Calu3 (cell line): ENCODE results near the gene EEIG2. TPM values are rescaled to one million over a fixed set of nuclear protein-coding genes. Genes with fewer than 3 reads are reported as not detected.

Source experiments
- BruUV-seq: library from RNA; stranded (reverse); fragments of 400-500 nt; replicated peaks from 2 replicates; lab custom pipeline; 2021; lab: Mats Ljungman, UMichigan
- CTCF ChIA-PET: fragments of 300-600 bp; sonication (Branson Sonifier 250); formaldehyde crosslinking; loops from one replicate; lab custom pipeline; 2022; ENCODE audit warnings: antibody characterized with exemption; lab: Charles Lee
- DNase-seq: peaks from one replicate; pipeline ENCODE4 v3.0.0; 2022
- H3K27ac Mint-ChIP-seq: one replicate; pipeline ENCODE4 v1.8.0; 2022; ENCODE audit warnings: mixed read lengths; ENCODE audit not compliant: unreplicated experiment
- H3K27me3 Mint-ChIP-seq: one replicate; pipeline ENCODE4 v1.8.0; 2022; ENCODE audit warnings: mixed read lengths; ENCODE audit not compliant: unreplicated experiment
- H3K36me3 Mint-ChIP-seq: one replicate; pipeline ENCODE4 v1.8.0; 2022; ENCODE audit warnings: mild to moderate bottlenecking, moderate library complexity, mixed read lengths; ENCODE audit not compliant: insufficient read depth, unreplicated experiment
- H3K4me1 Mint-ChIP-seq: one replicate; pipeline ENCODE4 v1.8.0; 2022; ENCODE audit warnings: mild to moderate bottlenecking, low read depth, mixed read lengths; ENCODE audit not compliant: unreplicated experiment
- H3K4me3 Mint-ChIP-seq: one replicate; pipeline ENCODE4 v1.8.0; 2022; ENCODE audit warnings: mild to moderate bottlenecking, low read depth, moderate library complexity, mixed read lengths; ENCODE audit not compliant: unreplicated experiment
- H3K9me3 Mint-ChIP-seq: one replicate; pipeline ENCODE4 v1.8.0; 2022; ENCODE audit warnings: low read depth, mixed read lengths; ENCODE audit not compliant: unreplicated experiment
- CTCF ChIP-seq: fragments of 200-600 bp; IDR thresholded peaks from one replicate; pipeline ENCODE4 v1.8.0; 2022; ENCODE audit warnings: antibody characterized with exemption; ENCODE audit not compliant: unreplicated experiment
- intact Hi-C: fragments of 100-400 bp; cut with micrococcal nuclease; formaldehyde crosslinking; loops from one replicate; pipeline ENCODE4 v1.10.0; 2022; ENCODE audit not compliant: unreplicated experiment
- total RNA-seq: library from RNA; stranded (reverse); gene quantifications from 2 replicates; pipeline ENCODE4 v1.2.3, GENCODE V29; 2022

The EEIG2 gene
- total RNA-seq, 1 experiment from 2014 or later, result 13.6 TPM

GRCh38 chr1:108597041-108597440, 37.1 kb downstream of the EEIG2 start:
- no peak for DNase-seq
- intact Hi-C loops, result loop anchor here (10.0 kb wide), 1 partner anchor 48 kb away; no protein-coding TSS in a partner anchor
- Mint-ChIP-seq H3K36me3 (no peaks in the 10 kb centered on the region), H3K4me1 (peaks cover 24% of the 10 kb centered on the region), H3K4me3 (no peak overlapping the region), H3K9me3 (no peaks in the 10 kb centered on the region), H3K27ac (no peak overlapping the region), H3K27me3 (no peaks in the 10 kb centered on the region)
- no peak for TF ChIP-seq CTCF
- CTCF ChIA-PET, result interaction anchor here (0.6 kb wide), 1 partner anchor 38 kb away, joined by 3 read pairs; no protein-coding TSS in a partner anchor
- BruUV-seq, result no TSS peak

GRCh38 chr1:108598340-108598739, 38.4 kb downstream of the EEIG2 start:
- Mint-ChIP-seq H3K4me1 (peaks cover 18% of the 10 kb centered on the region), H3K27ac (no peak overlapping the region), H3K36me3 (no peaks in the 10 kb centered on the region), H3K9me3 (no peaks in the 10 kb centered on the region), H3K4me3 (no peak overlapping the region), H3K27me3 (no peaks in the 10 kb centered on the region)
- intact Hi-C loops, result loop anchor here (10.0 kb wide), 1 partner anchor 46 kb away; no protein-coding TSS in a partner anchor
- no TSS peak for BruUV-seq
- CTCF ChIA-PET, result interaction anchor here (0.6 kb wide), 1 partner anchor 68 kb away, joined by 3 read pairs; no protein-coding TSS in a partner anchor
- no peak for DNase-seq
- TF ChIP-seq CTCF, result no peak

GRCh38 chr1:108600504-108600903, 40.6 kb downstream of the EEIG2 start:
- intact Hi-C loops, result no loop called here
- Mint-ChIP-seq H3K27ac (no peak overlapping the region), H3K36me3 (no peaks in the 10 kb centered on the region), H3K27me3 (no peaks in the 10 kb centered on the region), H3K4me1 (peaks cover 8% of the 10 kb centered on the region), H3K4me3 (no peak overlapping the region), H3K9me3 (no peaks in the 10 kb centered on the region)
- TF ChIP-seq CTCF, result no peak
- DNase-seq, result no peak
- BruUV-seq, result no TSS peak
- CTCF ChIA-PET, result no interaction called here

DNA sequence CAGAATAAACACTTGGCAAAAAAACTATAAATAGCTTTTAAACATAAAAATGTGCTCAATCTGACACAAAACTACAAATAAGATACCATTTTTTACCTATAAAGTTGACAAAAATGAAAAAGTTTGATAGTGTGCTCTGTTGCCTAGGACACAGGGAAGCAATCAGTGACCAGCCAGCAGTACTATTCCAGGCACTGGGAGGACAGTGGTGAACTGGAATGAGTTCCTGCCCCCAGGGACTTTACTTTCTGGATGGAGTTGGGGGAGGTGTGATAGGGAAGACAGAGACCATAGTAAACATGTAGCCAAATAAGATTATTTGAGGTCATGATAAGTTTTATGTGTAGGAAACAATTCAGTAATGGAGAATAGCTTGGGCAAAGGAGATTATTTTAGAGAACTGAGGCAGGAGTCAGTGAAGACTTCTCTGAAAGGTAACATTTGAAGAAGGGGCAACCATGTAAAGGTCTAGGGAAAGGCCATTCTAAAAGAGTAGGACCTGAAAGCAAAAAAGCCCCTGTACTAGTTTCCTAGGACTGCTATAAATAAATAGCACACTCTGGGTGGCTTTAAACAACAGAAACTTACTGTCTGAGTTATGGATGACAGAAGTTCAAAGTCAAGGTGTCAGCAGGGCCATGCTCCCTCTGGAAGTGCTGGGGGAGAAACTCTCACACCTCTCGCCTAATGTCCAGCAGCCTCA, 42.0 kb downstream of the EEIG2 start:
- Mint-ChIP-seq H3K27ac (no peak overlapping the region), H3K4me1 (no peaks in the 10 kb centered on the region), H3K9me3 (no peaks in the 10 kb centered on the region), H3K27me3 (no peaks in the 10 kb centered on the region), H3K4me3 (no peak overlapping the region), H3K36me3 (no peaks in the 10 kb centered on the region)
- intact Hi-C loops, result no loop called here
- TF ChIP-seq CTCF, result no peak
- CTCF ChIA-PET, result no interaction called here
- no TSS peak for BruUV-seq
- DNase-seq, result no peak
